A673 (cell line): ENCODE results near the gene FAM168A. TPM values are rescaled to one million over a fixed set of nuclear protein-coding genes. Genes with fewer than 3 reads are reported as not detected.

Source experiments
- BruUV-seq: library from RNA; stranded (reverse); fragments of 400-500 nt; replicated peaks from 2 replicates; lab custom pipeline; 2021; lab: Mats Ljungman, UMichigan
- CTCF ChIA-PET: fragments of 300-600 bp; sonication (Branson Sonifier 250); formaldehyde crosslinking; loops from one replicate; lab custom pipeline; 2022; ENCODE audit warnings: antibody characterized with exemption; lab: Charles Lee
- POLR2A ChIA-PET: fragments of 300-600 bp; sonication (Branson Sonifier 250); formaldehyde crosslinking; loops from one replicate; lab custom pipeline; 2022; ENCODE audit warnings: antibody characterized with exemption; ENCODE audit not compliant: low non-redundant PET; lab: Charles Lee
- DNase-seq: peaks from one replicate; pipeline ENCODE4 v3.0.0-alpha.2; 2015; ENCODE audit warnings: low spot score
- H3K27ac ChIP-seq: fragments of 200-600 bp; sonication (generic); 2 replicates; pipeline ENCODE4 v1.5.1; 2016; ENCODE audit warnings: mixed run types, low read depth, mild to moderate bottlenecking, mixed read lengths, antibody characterized with exemption, low read length; ENCODE audit not compliant: poor library complexity, severe bottlenecking
- H3K27me3 ChIP-seq: fragments of 200-600 bp; sonication (generic); replicated peaks from 2 replicates; pipeline ENCODE4 v1.6.1; 2017; ENCODE audit warnings: mixed run types, low read depth, mild to moderate bottlenecking, mixed read lengths, antibody characterized with exemption, low read length; ENCODE audit not compliant: insufficient read depth, poor library complexity
- H3K36me3 ChIP-seq: fragments of 200-600 bp; sonication (generic); 2 replicates; pipeline ENCODE4 v1.6.1; 2016; ENCODE audit warnings: mixed run types, mild to moderate bottlenecking, mixed read lengths, antibody characterized with exemption, low read length; ENCODE audit not compliant: insufficient read depth, poor library complexity, severe bottlenecking
- H3K4me1 ChIP-seq: fragments of 200-600 bp; sonication (generic); 2 replicates; pipeline ENCODE4 v1.6.1; 2017; ENCODE audit warnings: mixed run types, mild to moderate bottlenecking, mixed read lengths, antibody characterized with exemption, low read length; ENCODE audit not compliant: insufficient read depth, poor library complexity, severe bottlenecking
- H3K4me3 ChIP-seq: fragments of 200-600 bp; sonication (generic); 2 replicates; pipeline ENCODE4 v1.5.1; 2016; ENCODE audit warnings: low read depth, mixed run types, mild to moderate bottlenecking, mixed read lengths, low read length; ENCODE audit not compliant: poor library complexity, severe bottlenecking
- H3K9me3 ChIP-seq: fragments of 200-600 bp; sonication (generic); 2 replicates; pipeline ENCODE4 v1.6.1; 2016; ENCODE audit warnings: mixed run types, low read depth, mild to moderate bottlenecking, mixed read lengths, antibody characterized with exemption, low read length; ENCODE audit not compliant: poor library complexity, severe bottlenecking
- CTCF ChIP-seq: fragments of 300-800, 200-600 bp; sonication (generic); conservative IDR thresholded peaks from 2 replicates; pipeline ENCODE4 v1.5.1; 2017; ENCODE audit warnings: low read depth, mild to moderate bottlenecking, antibody characterized with exemption, low read length, moderate library complexity, mixed read lengths
- EZH2 ChIP-seq: fragments of 200-600 bp; sonication (generic); IDR thresholded peaks from 2 replicates; pipeline ENCODE4 v1.6.1; 2017; ENCODE audit warnings: borderline replicate concordance, low read depth, mild to moderate bottlenecking, mixed read lengths, antibody characterized with exemption, low read length; ENCODE audit not compliant: poor library complexity, severe bottlenecking
- intact Hi-C: fragments of 100-400 bp; cut with micrococcal nuclease; formaldehyde crosslinking; loops from one replicate; pipeline ENCODE4 v1.10.0; 2022; ENCODE audit not compliant: unreplicated experiment
- total RNA-seq: library from RNA; stranded (reverse); gene quantifications from 2 replicates; pipeline ENCODE4 v1.2.3, GENCODE V29; 2021

Gene FAM168A
- total RNA-seq, 1 experiment from 2014 or later: 46.1 TPM

- Histone ChIP-seq H3K9me3 (no peaks in the 10 kb centered on the region), H3K27ac (no peak overlapping the region), H3K4me3 (no peak overlapping the region), H3K36me3 (no peaks in the 10 kb centered on the region), H3K4me1 (peaks cover 27% of the 10 kb centered on the region), H3K27me3 (no peaks in the 10 kb centered on the region)
- intact Hi-C loops: no loop called here
- DNase-seq: no peak
- BruUV-seq: no TSS peak
- CTCF ChIA-PET: interaction anchor here (0.7 kb wide), 1 partner anchor 55 kb away, joined by 5 read pairs; no protein-coding TSS in a partner anchor
- POLR2A ChIA-PET: no interaction called here
- TF ChIP-seq CTCF: no peak
- TF ChIP-seq EZH2: no peak
Measured at GRCh38 chr11:73570415-73571114, 27.3 kb downstream of the FAM168A start.

- BruUV-seq: no TSS peak
- intact Hi-C loops: no loop called here
- Histone ChIP-seq H3K9me3 (no peaks in the 10 kb centered on the region), H3K27me3 (no peaks in the 10 kb centered on the region), H3K27ac (no peak overlapping the region), H3K36me3 (no peaks in the 10 kb centered on the region), H3K4me3 (no peak overlapping the region), H3K4me1 (peaks cover 31% of the 10 kb centered on the region)
- ChIA-PET POLR2A (no interaction called here), CTCF (no interaction called here)
- no peak for TF ChIP-seq EZH2
- TF ChIP-seq CTCF: no peak
- DNase-seq: peak; percentile 16
Measured at GRCh38 chr11:73566977-73567755, 30.7 kb downstream of the FAM168A start.

- TF ChIP-seq EZH2: no peak
- Histone ChIP-seq H3K27me3 (no peaks in the 10 kb centered on the region), H3K4me3 (no peak overlapping the region), H3K4me1 (peaks cover 31% of the 10 kb centered on the region), H3K36me3 (no peaks in the 10 kb centered on the region), H3K27ac (no peak overlapping the region), H3K9me3 (no peaks in the 10 kb centered on the region)
- intact Hi-C loops: no loop called here
- BruUV-seq: no TSS peak
- CTCF ChIA-PET: no interaction called here
- no peak for DNase-seq
- POLR2A ChIA-PET: no interaction called here
Measured at GRCh38 chr11:73566422-73566821, 31.5 kb downstream of the FAM168A start.
